GM12872 (cell line): ENCODE results near the gene GCC1.

Source experiments
- CTCF ChIP-seq: IDR thresholded peaks from 3 replicates; pipeline ENCODE4 v1.5.1; 2011; ENCODE audit warnings: low read depth, mild to moderate bottlenecking, low read length, moderate library complexity; ENCODE audit not compliant: insufficient read depth

Gene GCC1

GRCh38 chr7:127598318-127598717 is 12.9 kb upstream of the GCC1 start:
- peak; percentile 47; the same call in 2 of the 3 replicates for TF ChIP-seq CTCF

DNA sequence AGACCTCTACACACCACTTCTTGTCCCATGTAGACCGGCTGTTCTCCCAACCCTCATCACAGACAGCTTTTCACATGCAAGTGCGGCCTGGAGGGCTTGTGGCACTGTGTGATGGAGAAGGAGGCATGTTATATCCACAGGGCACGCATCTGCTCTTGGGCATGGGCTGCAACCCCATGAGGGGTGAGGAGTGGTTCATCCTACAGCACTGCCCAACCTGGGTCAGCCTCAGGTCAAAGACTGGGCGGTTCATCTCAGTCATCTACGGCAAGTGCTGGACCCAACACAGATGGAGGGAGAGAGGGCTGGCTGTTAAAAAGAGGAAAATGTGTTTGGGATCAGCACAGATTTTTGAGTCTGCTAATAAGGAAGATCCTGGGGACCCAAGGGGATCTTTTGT is 10.3 kb upstream of the GCC1 start:
- no peak for TF ChIP-seq CTCF

- TF ChIP-seq CTCF: no peak
Measured at GRCh38 chr7:127594490-127594889, 9.1 kb upstream of the GCC1 start.

DNA sequence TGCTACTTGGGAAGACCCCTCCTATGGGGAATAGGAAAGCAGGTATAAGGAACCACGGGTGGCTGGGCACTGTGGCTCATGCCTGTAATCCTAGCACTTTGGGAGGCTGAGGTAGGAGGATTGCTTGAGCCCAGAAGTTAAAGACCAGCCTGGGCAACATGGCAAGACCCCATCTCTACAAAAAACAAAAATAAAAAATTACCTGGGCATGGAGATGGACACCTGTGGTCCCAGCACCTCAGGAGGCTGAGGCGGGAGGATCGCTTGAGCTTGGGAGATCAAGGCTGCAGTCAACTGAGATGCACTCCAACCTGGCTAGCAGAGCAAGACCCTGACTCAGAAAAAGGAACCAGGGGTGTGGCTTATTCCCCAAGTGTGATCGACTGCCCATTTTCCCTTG is 7.2 kb upstream of the GCC1 start:
- TF ChIP-seq CTCF: no peak

DNA sequence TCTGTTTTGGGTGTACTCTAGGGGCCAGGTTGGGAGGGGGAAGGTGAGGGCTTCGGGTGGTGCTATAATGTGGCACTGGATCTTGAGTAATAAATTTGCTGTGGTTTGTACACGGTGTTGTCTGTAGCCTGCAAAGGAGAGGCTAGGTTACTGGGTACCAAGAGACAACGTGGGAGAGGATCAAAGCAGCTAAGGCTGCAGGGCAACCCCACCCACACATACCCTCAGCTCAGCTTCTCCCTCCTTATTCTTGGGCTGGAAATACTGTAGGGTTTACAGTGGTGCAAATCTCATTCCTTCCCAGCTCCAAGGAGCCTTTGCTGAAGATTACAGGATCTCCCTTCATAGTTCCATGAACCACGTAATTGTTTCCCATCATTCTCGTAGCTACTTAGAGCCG is 6.2 kb upstream of the GCC1 start:
- no peak for TF ChIP-seq CTCF

- TF ChIP-seq CTCF: no peak
Measured at GRCh38 chr7:127591189-127591588, 5.8 kb upstream of the GCC1 start.

GRCh38 chr7:127589896-127590295 is 4.5 kb upstream of the GCC1 start:
- TF ChIP-seq CTCF: no peak
